Measurements from ENCODE around the gene LMBRD2. TPM values are rescaled to one million over a fixed set of nuclear protein-coding genes. Genes with fewer than 3 reads are reported as not detected.

LMBRD2 gene
- total and polyA plus RNA-seq, 2 of the 8 experiments (the other 6 are each of a cell fraction or from before 2014, with no cell fraction given): 1.1 to 4.1 TPM

DNA sequence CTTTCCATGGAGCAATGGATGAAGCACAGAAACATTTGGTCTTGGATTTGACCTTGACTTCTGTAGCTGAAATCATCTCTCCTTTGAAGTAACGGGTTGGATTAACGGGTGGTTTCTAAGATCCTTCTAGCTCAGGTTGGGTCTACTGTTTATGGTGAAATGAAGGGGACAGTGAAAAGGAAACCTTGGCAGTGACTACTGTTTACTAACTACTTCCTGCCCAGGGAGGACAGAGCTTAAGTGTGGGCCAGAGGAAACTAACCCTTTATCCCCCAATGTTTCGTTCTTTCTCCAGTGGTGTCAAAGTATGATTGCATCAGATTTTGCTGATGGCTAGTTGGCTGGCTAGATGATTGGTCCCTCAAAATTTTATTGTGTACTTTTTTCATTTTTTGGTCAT lies 22.4 kb upstream of the LMBRD2 start:
- peaks cover 10 to 81% (median 42%) of the 10 kb centered on the region in 4 experiments for H3K36me3 ChIP-seq (ENCODE audit: control insufficient read depth in 2 of 4, insufficient read depth in 4 of 4, low read length in 3 of 4)
- no peak overlapping the region for H3K56ac ChIP-seq (replicated peaks; ENCODE audit: insufficient read length, low read depth, low read length)
- H2AK5ac ChIP-seq (ENCODE audit: low read depth, low read length): no peak overlapping the region
- H3K18ac ChIP-seq (ENCODE audit: extremely low read depth, low read length): no peak overlapping the region
- FAIRE-seq: no peak
- no peak overlapping the region for H3K4me2 ChIP-seq (ENCODE audit: insufficient read depth in 1 of 2, low read depth in 2 of 2, low read length in 2 of 2)
- H3K4ac ChIP-seq (replicated peaks; ENCODE audit: insufficient read length, low read depth, low read length): no peak overlapping the region
- peaks cover 0 to 1% (median 0%) of the 10 kb centered on the region in 4 experiments; a peak in 1 of 7 replicates for H3K27me3 ChIP-seq (replicated peaks in 1 of 4; ENCODE audit: control insufficient read depth in 3 of 4, extremely low read depth in 1 of 4, insufficient read depth in 3 of 4, low read length in 3 of 4)
- no peak overlapping the region for H3K9ac ChIP-seq (replicated peaks in 1 of 4; ENCODE audit: extremely low read depth in 1 of 4, low read depth in 3 of 4, low read length in 3 of 4)
- TF ChIP-seq EP300 (IDR thresholded peaks at IDR 0.05; ENCODE audit: borderline replicate concordance in 1 of 2, low read depth in 2 of 2, low read length in 2 of 2): no peak
- TF ChIP-seq RNF2 (IDR thresholded peaks at IDR 0.05; ENCODE audit: borderline replicate concordance, low read depth, low read length, missing control alignments, poor library complexity, severe bottlenecking): no peak
- no peak for TF ChIP-seq GTF2F1 (IDR thresholded peaks at IDR 0.05; ENCODE audit: borderline replicate concordance, low read depth, low read length)
- TF ChIP-seq EZH2 (IDR thresholded peaks at IDR 0.05; ENCODE audit: low read depth, low read length, severe bottlenecking): no peak
- TF ChIP-seq HDAC2 (IDR thresholded peaks at IDR 0.05; ENCODE audit: borderline replicate concordance in 1 of 2, low read depth in 2 of 2, low read length in 2 of 2): no peak
- no peak for TF ChIP-seq CTBP2 (IDR thresholded peaks at IDR 0.05; ENCODE audit: borderline replicate concordance, insufficient read depth, insufficient read length, low read length)
- TF ChIP-seq EGR1 (IDR thresholded peaks at IDR 0.05; ENCODE audit: borderline replicate concordance, low read depth, low read length): no peak
- H4K5ac ChIP-seq (ENCODE audit: insufficient read length, low read depth, low read length): no peak overlapping the region
- no peak overlapping the region for H3K23ac ChIP-seq (ENCODE audit: insufficient read length)
- no peak overlapping the region for H2BK5ac ChIP-seq (ENCODE audit: low read depth, low read length)
- DNase-seq (ENCODE audit: low read depth in 1 of 2, low spot score in 2 of 2): no peak
- H3K79me2 ChIP-seq (ENCODE audit: control insufficient read depth in 1 of 2, insufficient read depth in 2 of 2, low read length in 2 of 2): no peaks in the 10 kb centered on the region
- H3K27ac ChIP-seq (ENCODE audit: low read depth, low read length): no peak overlapping the region
- H3K14ac ChIP-seq (ENCODE audit: insufficient read length): no peak overlapping the region
- H3K79me1 ChIP-seq (ENCODE audit: low read depth, low read length): no peaks in the 10 kb centered on the region
- no peak overlapping the region for H4K8ac ChIP-seq (ENCODE audit: extremely low read depth, insufficient read depth, low read length)
- H2BK120ac ChIP-seq (replicated peaks; ENCODE audit: low read depth, low read length): no peak overlapping the region
- no peak overlapping the region for H3K4me3 ChIP-seq (ENCODE audit: extremely low read depth in 1 of 4, insufficient read depth in 2 of 4, low read depth in 3 of 4, low read length in 4 of 4)
- H2BK20ac ChIP-seq (ENCODE audit: low read length): no peak overlapping the region
- H3K23me2 ChIP-seq (ENCODE audit: low read depth, low read length): no peaks in the 10 kb centered on the region
- H2AFZ ChIP-seq (ENCODE audit: low read length): no peak overlapping the region
- CTCF ChIA-PET (ENCODE audit: partially characterized antibody): interaction anchor here (1.3 kb wide), 1 partner anchor 29 kb away, joined by 3 read pairs; no protein-coding TSS in a partner anchor
- H2BK15ac ChIP-seq (ENCODE audit: low read length): no peak overlapping the region
- no peaks in the 10 kb centered on the region for H3K9me3 ChIP-seq (ENCODE audit: insufficient read depth in 2 of 2, low read depth in 1 of 2, low read length in 1 of 2)
- POLR2A ChIA-PET (ENCODE audit: partially characterized antibody): interaction anchor here (0.9 kb wide), 1 partner anchor 9 kb away, joined by 3 read pairs; no protein-coding TSS in a partner anchor
- H2BK12ac ChIP-seq (ENCODE audit: low read depth, low read length): no peak overlapping the region
- 96% methylated on average over 3 of the region's 3 CpGs; no CpG with 5 or more reads in 1 of the 2 experiments for WGBS, 2 experiments (ENCODE audit: extremely low coverage in 1 of 2, insufficient coverage in 1 of 2, insufficient read length in 1 of 2, insufficient replicate concordance in 2 of 2, low coverage in 1 of 2, low lambda C conversion rate in 2 of 2, missing lambda C conversion rate in 1 of 2)
- H3K4me1 ChIP-seq (replicated peaks in 1 of 4; ENCODE audit: control insufficient read depth in 3 of 4, insufficient read depth in 4 of 4, low read length in 3 of 4): no peaks in the 10 kb centered on the region
- H4K91ac ChIP-seq (replicated peaks; ENCODE audit: insufficient read length, low read length): no peak overlapping the region
- H4K20me1 ChIP-seq (replicated peaks in 1 of 2; ENCODE audit: control insufficient read depth in 1 of 2, insufficient read depth in 2 of 2, low read length in 2 of 2): no peaks in the 10 kb centered on the region

Measured in H1 (cell line).